Tibial nerve (tissue), 4 donors: Measurements from ENCODE around the gene PPM1H.

Source experiments
- EP300 ChIP-seq, 2 donors: sonication (generic); formaldehyde crosslinking; IDR thresholded peaks; one replicate each; pipeline ENCODE4 v1.6.1; 2017; ENCODE audit warnings: antibody characterized with exemption in 2 of 2, mild to moderate bottlenecking in 1 of 2
- POLR2A ChIP-seq, 2 donors: fragments of 450-650 bp; IDR thresholded peaks; one replicate each; pipeline ENCODE4 v1.6.1; 2017; ENCODE audit warnings: antibody characterized with exemption in 2 of 2, mild to moderate bottlenecking in 2 of 2, moderate library complexity in 2 of 2
- TF ChIP-seq, protein P1 (sequence below), 5 experiments: fragments of 200-600 bp in 3 of 5; fragments of 450-650 bp in 2 of 5; sonication (generic) in 3 of 5; IDR thresholded peaks; one replicate each; pipeline ENCODE4 v1.5.1; 2016 to 2019; ENCODE audit warnings: antibody characterized with exemption in 5 of 5, mild to moderate bottlenecking in 3 of 5, moderate library complexity in 2 of 5

DNA sequence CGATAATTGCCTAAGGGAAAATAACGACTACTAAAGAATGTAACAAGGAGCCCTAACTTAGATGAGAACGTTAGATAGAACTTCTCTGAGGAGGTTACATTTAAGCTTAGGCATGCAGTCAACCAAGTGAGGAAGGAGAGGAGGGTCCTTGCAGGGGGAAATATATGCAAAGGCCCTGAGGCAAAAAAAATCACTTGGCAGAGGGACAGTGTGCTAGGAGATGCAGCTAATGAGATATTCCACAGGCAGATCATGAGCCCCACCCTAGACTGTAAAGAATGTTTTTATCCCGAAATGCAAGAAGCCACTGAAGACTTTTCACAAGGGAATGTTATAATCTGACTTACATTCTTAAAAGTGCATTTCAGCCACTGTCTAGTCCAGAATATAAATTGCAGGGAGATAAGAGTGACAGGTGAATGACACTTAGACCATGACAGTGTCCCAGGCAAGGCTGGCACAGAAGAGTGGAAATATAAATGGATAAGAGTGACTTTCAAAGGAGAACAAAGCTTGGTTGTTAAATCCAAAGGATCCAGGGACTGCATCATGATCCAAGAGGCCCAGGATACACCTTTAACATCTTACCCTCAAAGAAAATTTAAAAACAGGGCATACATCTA lies 61.0 kb downstream of the PPM1H start:
- no peak for TF ChIP-seq POLR2A (IDR thresholded peaks at IDR 0.05)
- TF ChIP-seq, protein P1, sequence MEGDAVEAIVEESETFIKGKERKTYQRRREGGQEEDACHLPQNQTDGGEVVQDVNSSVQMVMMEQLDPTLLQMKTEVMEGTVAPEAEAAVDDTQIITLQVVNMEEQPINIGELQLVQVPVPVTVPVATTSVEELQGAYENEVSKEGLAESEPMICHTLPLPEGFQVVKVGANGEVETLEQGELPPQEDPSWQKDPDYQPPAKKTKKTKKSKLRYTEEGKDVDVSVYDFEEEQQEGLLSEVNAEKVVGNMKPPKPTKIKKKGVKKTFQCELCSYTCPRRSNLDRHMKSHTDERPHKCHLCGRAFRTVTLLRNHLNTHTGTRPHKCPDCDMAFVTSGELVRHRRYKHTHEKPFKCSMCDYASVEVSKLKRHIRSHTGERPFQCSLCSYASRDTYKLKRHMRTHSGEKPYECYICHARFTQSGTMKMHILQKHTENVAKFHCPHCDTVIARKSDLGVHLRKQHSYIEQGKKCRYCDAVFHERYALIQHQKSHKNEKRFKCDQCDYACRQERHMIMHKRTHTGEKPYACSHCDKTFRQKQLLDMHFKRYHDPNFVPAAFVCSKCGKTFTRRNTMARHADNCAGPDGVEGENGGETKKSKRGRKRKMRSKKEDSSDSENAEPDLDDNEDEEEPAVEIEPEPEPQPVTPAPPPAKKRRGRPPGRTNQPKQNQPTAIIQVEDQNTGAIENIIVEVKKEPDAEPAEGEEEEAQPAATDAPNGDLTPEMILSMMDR (IDR thresholded peaks at IDR 0.05), result no peak
- TF ChIP-seq EP300 (IDR thresholded peaks at IDR 0.05), result no peak
